Breast epithelium (tissue), 3 donors: Measurements from ENCODE around the gene TANC1.

Source experiments
- CTCF ChIP-seq, 3 donors: fragments of 450-650 bp; IDR thresholded peaks; one replicate each; pipeline ENCODE4 v1.5.1; 2016 to 2017; ENCODE audit warnings: antibody characterized with exemption in 3 of 3, mild to moderate bottlenecking in 3 of 3, moderate library complexity in 3 of 3
- POLR2A ChIP-seq: fragments of 450-650 bp; IDR thresholded peaks from one replicate; pipeline ENCODE4 v1.6.1; 2016; ENCODE audit warnings: antibody characterized with exemption, mild to moderate bottlenecking, moderate library complexity
- POLR2AphosphoS5 ChIP-seq, 3 donors: sonication (generic); formaldehyde crosslinking; IDR thresholded peaks; one replicate each; pipeline ENCODE4 v1.6.1; 2017; ENCODE audit warnings: antibody characterized with exemption in 3 of 3

GRCh38 chr2:159144776-159145614, 176.6 kb downstream of the TANC1 start:
- TF ChIP-seq CTCF (IDR thresholded peaks at IDR 0.05), result no peak
- no peak for TF ChIP-seq POLR2AphosphoS5 (IDR thresholded peaks at IDR 0.05)
- no peak for TF ChIP-seq POLR2A
